ENCODE measurements around the gene PRRX2. TPM values are rescaled to one million over a fixed set of nuclear protein-coding genes. Genes with fewer than 3 reads are reported as not detected.

The PRRX2 gene
- total and polyA plus RNA-seq, 9 of the 15 experiments (the other 6 are each of a cell fraction or from before 2014, with no cell fraction given): 0.21 TPM; not detected in 8

DNA sequence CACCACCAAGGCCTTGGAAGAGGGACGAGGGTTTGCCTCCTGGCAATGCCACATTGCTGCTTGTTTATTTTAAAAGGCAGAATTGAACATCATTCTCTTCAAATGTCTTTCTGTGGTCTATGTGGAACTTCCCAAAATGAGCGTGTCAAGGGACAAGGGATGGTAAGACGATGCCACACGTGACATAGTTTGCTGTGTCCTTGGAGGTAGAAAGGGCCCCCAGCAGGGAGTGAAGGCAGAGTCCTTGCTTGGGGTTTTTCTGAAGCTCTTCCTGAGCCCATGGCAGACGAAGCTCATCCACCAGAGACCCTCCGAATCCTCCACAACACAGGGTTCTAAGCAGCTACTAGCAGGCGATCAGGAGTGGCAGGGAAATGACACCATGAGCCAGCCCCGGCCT, 28.3 kb downstream of the PRRX2 start:
- in situ Hi-C loops (cut with MboI): no loop called here
- Histone ChIP-seq H3K36me3 (ENCODE audit: control insufficient read depth, insufficient read depth, low read length) (no peaks in the 10 kb centered on the region), H3K4me2 (ENCODE audit: insufficient read depth, low read length) (no peak overlapping the region), H3K27ac (ENCODE audit: extremely low read depth, low read depth, low read length) (no peak overlapping the region), H3K9me1 (ENCODE audit: control insufficient read depth, insufficient read depth, low read length) (no peaks in the 10 kb centered on the region), H3K79me2 (ENCODE audit: control insufficient read depth, insufficient read depth, low read length) (no peaks in the 10 kb centered on the region), H2AFZ (ENCODE audit: low read depth, low read length) (no peak overlapping the region), H4K20me1 (replicated peaks; ENCODE audit: control insufficient read depth, insufficient read depth, low read length) (0 out of 2 replicates have a peak, but pooled peaks cover 8% of the 10 kb centered on the region), H3K4me3 (no peak overlapping the region), H3K9me3 (replicated peaks; ENCODE audit: control insufficient read depth, insufficient read depth, low read depth, low read length) (no peaks in the 10 kb centered on the region), H3K27me3 (ENCODE audit: control insufficient read depth in 2 of 2, insufficient read depth in 2 of 2, low read length in 2 of 2) (peaks cover 52 to 73% of the 10 kb centered on the region in 2 experiments), H3K9ac (ENCODE audit: insufficient read depth in 1 of 2, low read depth in 2 of 2, low read length in 2 of 2) (peak overlapping the region in 1 of 2 experiments; percentile 27; a peak in 1 of 4 replicates), H3K4me1 (replicated peaks in 1 of 2; ENCODE audit: control insufficient read depth in 2 of 2, insufficient read depth in 2 of 2, low read length in 2 of 2) (peaks cover 0 to 14% of the 10 kb centered on the region in 2 experiments; a peak in 2 of 5 replicates)
- DNase-seq (ENCODE audit: extremely low read depth in 1 of 4, low spot score in 3 of 4) (no peak), FAIRE-seq (no peak), ATAC-seq (no peak)
- CTCF ChIA-PET (ENCODE audit: low intra/inter-chr PET ratio): no interaction called here
- peak; percentile 27; the same call in 1 of the 2 replicates for TF ChIP-seq USF1 (CRISPR knock-in tag; IDR thresholded peaks at IDR 0.05)
- TF ChIP-seq PHF8 (IDR thresholded peaks at IDR 0.05; ENCODE audit: borderline replicate concordance, low read length): 0 out of 2 replicates have a peak, but pooled peaks have one; percentile 10
- TF ChIP-seq E2F5 (CRISPR knock-in tag; IDR thresholded peaks at IDR 0.05): 0 out of 2 replicates have a peak, but pooled peaks have one; percentile 31
- TF ChIP-seq, protein P1, sequence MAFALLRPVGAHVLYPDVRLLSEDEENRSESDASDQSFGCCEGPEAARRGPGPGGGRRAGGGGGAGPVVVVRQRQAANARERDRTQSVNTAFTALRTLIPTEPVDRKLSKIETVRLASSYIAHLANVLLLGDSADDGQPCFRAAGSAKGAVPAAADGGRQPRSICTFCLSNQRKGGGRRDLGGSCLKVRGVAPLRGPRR (CRISPR knock-in tag; IDR thresholded peaks at IDR 0.05): no peak
- peak; percentile 44; the same call in 1 of the 2 replicates for TF ChIP-seq USF2 (CRISPR knock-in tag; IDR thresholded peaks at IDR 0.05)
- POLR2A ChIA-PET: interaction anchor here (0.6 to 0.7 kb wide), 2 partner anchors 9 to 93 kb away, joined by 3 to 4 read pairs; no protein-coding TSS in a partner anchor
- intact Hi-C loops (cut with micrococcal nuclease): no loop called here
- WGBS (ENCODE audit: insufficient coverage, low coverage, missing lambda C conversion rate): 14% methylated on average over 8 of the region's 8 CpGs
- no TSS peak for BruUV-seq (replicated peaks)

All from K562 (cell line).